Measurements from ENCODE around the gene ANO2. TPM values are rescaled to one million over a fixed set of nuclear protein-coding genes. Genes with fewer than 3 reads are reported as not detected.

Gene ANO2
- total RNA-seq, 1 experiment from 2014 or later, result not detected

GRCh38 chr12:5524116-5524768, 420.8 kb downstream of the ANO2 start:
- no peak for DNase-seq (ENCODE audit: extremely low read depth, low read depth)

GRCh38 chr12:5523396-5524115, 421.5 kb downstream of the ANO2 start:
- DNase-seq (ENCODE audit: extremely low read depth, low read depth), result no peak

GRCh38 chr12:5522432-5523335, 422.4 kb downstream of the ANO2 start:
- DNase-seq (ENCODE audit: extremely low read depth, low read depth), result no peak

- no peak for DNase-seq (ENCODE audit: extremely low read depth, low read depth)
These were observed 423.4 kb downstream of the ANO2 start for GRCh38 chr12:5521456-5522325.

DNA sequence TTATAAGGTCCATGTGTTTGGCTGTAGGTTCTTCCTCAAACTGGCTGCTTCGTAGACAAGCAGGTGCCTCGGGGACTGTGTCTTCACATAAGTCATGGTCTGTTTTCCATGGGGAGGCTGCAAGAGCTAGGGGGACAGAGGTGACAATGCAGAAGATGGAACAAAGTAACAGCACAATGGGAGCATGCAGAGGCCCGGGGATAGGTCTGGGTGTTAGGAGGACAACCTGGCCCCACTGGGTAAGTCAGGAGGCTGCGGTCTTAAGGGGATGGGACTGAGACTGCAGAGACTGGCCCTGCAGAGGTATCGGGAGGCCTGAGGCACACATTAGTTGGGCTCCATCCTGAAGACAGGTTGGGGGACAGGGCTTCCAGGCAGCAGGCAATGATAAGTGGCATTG, 424.2 kb downstream of the ANO2 start:
- DNase-seq (ENCODE audit: extremely low read depth, low read depth), result no peak

DNA sequence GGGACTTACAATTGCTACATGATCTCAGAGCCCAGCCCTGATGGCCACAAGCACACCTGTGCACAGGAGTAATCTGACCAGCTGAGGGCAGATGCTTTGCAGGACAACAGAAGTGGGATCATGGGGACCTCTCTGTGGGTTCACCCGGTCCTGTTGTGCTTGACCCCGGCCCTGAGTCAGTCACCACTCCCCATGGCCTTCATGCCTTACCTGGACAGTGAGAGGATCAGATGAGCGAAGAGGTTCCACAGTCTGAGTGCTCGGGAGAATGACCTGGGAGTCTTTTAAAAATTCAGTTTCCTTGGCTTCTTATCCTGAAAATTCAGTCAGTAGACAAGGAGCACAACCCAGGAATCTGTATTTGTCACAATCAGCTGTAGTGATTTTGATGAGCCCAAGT, 425.0 kb downstream of the ANO2 start:
- DNase-seq (ENCODE audit: extremely low read depth, low read depth), result no peak

GRCh38 chr12:5518584-5519365, 426.3 kb downstream of the ANO2 start:
- no peak for DNase-seq (ENCODE audit: extremely low read depth, low read depth)

DNA sequence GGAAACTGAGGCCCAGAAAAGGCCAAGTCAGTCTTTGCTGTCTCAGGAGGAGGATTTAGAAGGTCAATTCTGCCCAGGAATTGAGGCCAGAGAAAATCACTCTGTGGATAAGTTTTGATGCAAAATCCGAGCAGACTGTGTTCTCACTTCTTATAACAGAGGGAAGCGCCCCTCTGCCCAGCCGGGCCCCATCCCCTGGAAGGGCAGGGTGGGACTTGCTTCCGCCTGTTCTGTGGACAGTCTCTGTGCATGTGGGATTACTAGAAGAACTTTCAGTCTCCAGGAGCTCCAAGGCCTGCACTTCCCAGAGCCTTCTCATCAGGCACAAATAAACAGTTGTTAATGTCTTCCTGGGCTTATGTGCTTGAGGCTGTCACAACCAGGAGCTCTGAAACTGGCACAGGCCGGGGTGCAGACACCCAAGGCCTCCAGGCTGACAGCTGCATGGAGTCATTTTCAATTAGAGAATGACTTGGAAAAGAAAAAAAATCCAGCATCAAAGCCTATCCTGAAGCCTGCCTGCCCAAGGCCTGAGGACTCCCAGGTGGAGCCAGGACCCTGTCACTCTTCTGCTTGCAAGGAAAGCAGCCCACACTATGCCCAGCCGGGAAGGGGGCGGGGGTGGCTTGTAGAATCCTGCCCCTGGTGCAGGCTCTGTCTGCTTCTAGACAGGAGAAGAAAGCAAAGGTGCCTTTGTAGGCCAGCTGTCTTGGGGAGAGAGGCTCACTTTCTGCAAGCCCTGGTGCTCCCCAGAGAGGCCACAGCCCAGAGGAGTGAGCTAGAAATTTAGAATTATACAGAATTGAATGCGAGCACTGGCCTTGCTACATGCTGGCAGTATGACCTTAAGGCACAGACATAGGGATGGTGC, 428.5 kb downstream of the ANO2 start:
- DNase-seq (ENCODE audit: extremely low read depth, low read depth), result no peak

DNA sequence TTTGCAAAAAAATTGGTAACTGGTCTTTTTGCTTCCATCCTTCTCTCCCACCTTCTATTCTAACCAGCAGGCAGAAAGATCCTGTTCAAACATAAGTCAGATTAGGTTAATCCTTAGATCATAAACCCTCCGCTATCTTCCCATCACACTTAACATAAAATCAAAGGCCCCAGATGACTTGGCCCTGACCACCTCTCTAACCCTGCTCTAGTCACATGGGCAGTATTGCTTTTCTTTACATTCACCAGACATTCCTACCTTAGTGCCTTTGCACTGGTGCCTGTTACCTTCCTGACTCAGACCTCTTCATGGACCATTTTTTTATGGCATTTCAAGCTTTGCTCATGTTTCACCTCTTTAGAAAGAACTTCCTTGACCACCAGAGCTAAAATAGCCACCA, 429.6 kb downstream of the ANO2 start:
- no peak for DNase-seq (ENCODE audit: extremely low read depth, low read depth)

DNA sequence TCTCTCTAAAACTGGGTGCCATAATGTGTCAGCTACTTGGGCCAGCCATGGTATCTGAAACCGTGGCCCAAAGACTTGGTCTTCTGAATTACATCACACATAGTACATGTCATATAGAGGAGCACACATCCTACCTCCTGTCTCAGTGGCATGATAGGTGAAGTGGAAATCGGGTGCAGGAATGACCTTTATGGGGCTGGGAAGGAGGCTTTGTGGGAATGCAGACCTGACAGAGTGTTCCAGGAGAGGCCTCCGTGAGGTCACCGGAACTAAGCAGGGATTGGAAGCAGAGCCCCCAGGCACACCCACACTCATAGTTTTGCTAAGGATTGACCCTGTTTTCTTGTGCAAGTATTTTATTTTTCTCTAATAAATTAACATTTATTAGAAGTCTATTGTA, 430.5 kb downstream of the ANO2 start:
- DNase-seq (ENCODE audit: extremely low read depth, low read depth), result no peak

DNA sequence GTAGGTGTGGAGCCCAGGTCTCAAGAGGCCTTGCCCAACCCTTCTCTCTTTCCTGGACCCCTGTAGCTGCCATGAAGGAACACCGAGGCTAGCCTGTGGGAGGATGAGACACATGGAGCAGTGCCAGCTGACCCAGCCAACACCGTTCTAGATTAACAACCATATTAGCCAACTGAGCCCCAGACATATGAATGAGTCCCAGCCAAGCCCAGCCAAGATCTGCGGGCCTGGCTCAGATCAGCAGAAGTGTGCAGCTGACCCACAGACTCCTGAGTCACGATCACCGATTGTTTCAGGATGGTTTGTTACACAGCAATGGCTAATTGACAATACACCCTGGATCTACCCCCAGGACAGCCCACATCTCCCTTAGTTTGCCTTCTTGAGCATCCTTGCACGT, 431.0 kb downstream of the ANO2 start:
- no peak for DNase-seq (ENCODE audit: extremely low read depth, low read depth)

DNA sequence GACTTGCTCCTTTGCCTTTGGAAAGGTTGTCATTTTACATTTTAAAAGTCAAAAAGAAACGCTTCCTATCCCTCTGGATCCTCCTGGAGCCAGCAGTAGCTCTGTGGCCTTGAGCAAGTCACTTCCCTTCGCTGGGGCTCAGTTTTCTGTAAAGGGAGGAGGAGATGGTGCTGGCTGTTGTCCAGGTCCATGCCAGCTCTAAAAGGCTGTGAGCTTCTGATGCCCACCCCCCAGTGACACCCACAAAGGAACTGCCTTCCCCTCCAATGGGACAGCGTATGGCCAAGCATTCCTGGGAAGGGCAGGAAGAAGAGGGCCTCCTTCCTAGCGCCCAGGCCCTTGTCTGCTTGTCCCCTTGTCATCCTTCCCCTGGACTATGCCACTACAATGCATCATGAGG, 431.7 kb downstream of the ANO2 start:
- no peak for DNase-seq (ENCODE audit: extremely low read depth, low read depth)

Small RNA genes within 50 kb of the gene (small RNA-seq; reads per million reads assigned to genes)
- gene AC137627.1, result 0 reads per million in 2 experiments

Other genes starting within 250 kb of the ANO2 start
- gene VWF, start 179.4 kb upstream of the ANO2 start, total RNA-seq (2014; rRNA removed; shearing (Covaris generic)), result 0.02 and 0.06 TPM in 2 replicates

Measured in NCI-H460 (cell line).